Measurements from ENCODE around the gene OTUD6A.

DNA sequence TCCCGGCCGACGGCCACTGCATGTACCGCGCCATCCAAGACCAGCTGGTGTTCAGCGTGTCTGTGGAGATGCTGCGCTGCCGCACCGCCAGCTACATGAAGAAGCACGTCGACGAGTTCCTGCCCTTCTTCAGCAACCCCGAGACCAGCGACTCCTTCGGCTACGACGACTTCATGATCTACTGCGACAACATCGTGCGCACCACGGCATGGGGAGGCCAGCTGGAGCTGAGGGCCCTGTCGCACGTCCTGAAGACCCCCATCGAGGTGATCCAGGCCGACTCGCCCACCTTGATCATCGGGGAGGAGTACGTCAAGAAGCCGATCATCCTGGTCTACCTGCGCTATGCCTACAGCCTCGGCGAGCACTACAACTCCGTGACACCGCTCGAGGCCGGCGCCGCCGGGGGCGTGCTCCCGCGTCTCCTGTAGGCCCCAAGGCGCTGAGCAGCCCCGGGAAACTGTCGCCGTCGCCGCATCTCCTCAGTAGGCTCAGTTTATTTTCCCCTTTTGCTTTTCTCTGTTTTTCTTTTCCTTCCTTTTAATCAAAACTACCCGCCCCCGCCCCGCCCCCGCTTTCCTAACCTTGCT is 799 bp downstream of the OTUD6A start:
- TF ChIP-seq POLR2A (IDR thresholded peaks at IDR 0.05) (no peak), CTCF (IDR thresholded peaks at IDR 0.05) (no peak)

Data from breast epithelium (tissue), 3 donors.